H1 (cell line): Measurements from ENCODE around the gene SF3B2. TPM values are rescaled to one million over a fixed set of nuclear protein-coding genes. Genes with fewer than 3 reads are reported as not detected.

Source experiments
- ASH2L ChIP-seq: fragments of 200-600, 300-600 bp; sonication (generic); IDR thresholded peaks from one replicate; pipeline ENCODE4 v1.7.1; 2017; ENCODE audit warnings: low read length
- ATF3 ChIP-seq: IDR thresholded peaks from 2 replicates; pipeline ENCODE4 v1.6.1; 2011; ENCODE audit warnings: low read depth, mild to moderate bottlenecking, low read length; ENCODE audit not compliant: insufficient read depth
- CBX5 ChIP-seq: fragments of 300-800, 300-1000 bp; sonication (generic); IDR thresholded peaks from 2 replicates; pipeline ENCODE4 v1.7.1; 2016; ENCODE audit warnings: antibody characterized with exemption, low read length, low read depth
- CHD1 ChIP-seq: IDR thresholded peaks from 2 replicates; pipeline ENCODE4 v1.6.1; 2012; ENCODE audit warnings: low read depth, low read length, improper control_type of control experiment
- JUND ChIP-seq: IDR thresholded peaks from 2 replicates; pipeline ENCODE4 v1.6.1; 2011; ENCODE audit warnings: mild to moderate bottlenecking, improper control_type of control experiment, low read length
- SRF ChIP-seq: IDR thresholded peaks from 2 replicates; pipeline ENCODE4 v1.6.1; 2011; ENCODE audit warnings: mild to moderate bottlenecking, low read depth, low read length, moderate library complexity
- polyA plus RNA-seq, 7 experiments: library from polyadenylated mRNA; depleted of rRNA in 3 of 7; stranded (reverse) in 5 of 7; unstranded in 2 of 7; fragments of >200 nt in 5 of 7; fragments of 200-250 nt in 2 of 7; gene quantifications; 1 replicate in 5 of 7; 2 replicates in 1 of 7; 4 replicates in 1 of 7; pipeline versions ENCODE4 v1.2.1 to v1.2.3, GENCODE V29; 2011 to 2013; ENCODE audit warnings: missing spikeins in 2 of 7, mixed read lengths in 2 of 7
- total RNA-seq: library from RNA; stranded (reverse); fragmentation: NEBNext Ultra II Directional; extraction: Animal tissue kit (Norgen Biotek cat#: 25700); gene quantifications from 2 replicates; pipeline ENCODE4 v1.2.1, GENCODE V29; 2021

The SF3B2 gene
- total and polyA plus RNA-seq, 2 of the 8 experiments (the other 6 are each of a cell fraction or from before 2014, with no cell fraction given): 182 to 237 TPM

GRCh38 chr11:66020212-66020611 is 32.0 kb upstream of the SF3B2 start (continued):
- TF ChIP-seq JUND (no peak), ATF3 (no peak), ASH2L (no peak), SRF (no peak), CBX5 (no peak), CHD1 (no peak)
